Stimulated activated CD4-positive, alpha-beta T cell treated with anti-CD3 and anti-CD28 coated beads, TNF-alpha, amount 100 ng/mL, for 1 hour (primary cell): ENCODE data around the gene CCDC93.
"Not testable (repeated sequence)": the region's sequence is repeated elsewhere in the genome, so short reads cannot be mapped to it uniquely, and the experiment has no call there.

Experiments
- DNase-seq, 3 donors: peaks; one replicate each; pipeline ENCODE4 v3.0.0-alpha.2; 2020; ENCODE audit warnings: low read depth in 3 of 3, low spot score in 1 of 3

Gene CCDC93

DNA sequence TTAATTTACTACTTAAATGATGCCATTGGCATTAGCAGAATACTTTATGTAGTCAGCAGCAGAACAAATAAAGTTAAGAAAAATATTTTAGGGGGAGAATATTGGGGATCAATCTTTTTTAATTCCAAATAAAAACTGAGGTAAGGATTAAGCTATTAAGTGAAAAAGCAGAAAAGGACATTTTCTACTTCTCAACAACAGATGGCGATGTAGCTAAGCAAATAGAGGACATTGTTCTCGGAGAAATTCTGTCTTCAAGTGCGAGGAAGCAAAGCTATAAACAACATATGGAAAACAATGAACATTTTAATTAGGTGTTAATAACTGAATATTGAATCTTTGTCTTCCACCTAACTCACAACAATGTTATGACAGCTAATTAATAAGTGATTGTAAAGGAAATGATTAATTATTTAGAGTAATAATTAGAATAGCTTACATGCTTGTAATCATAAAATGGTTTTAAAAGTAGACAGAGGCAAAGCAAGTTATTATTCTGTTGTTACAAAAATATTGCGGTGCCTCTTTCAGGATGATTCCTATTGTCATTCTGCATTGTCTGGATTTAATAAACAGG is 32.9 kb upstream of the CCDC93 start:
- no peak for DNase-seq

DNA sequence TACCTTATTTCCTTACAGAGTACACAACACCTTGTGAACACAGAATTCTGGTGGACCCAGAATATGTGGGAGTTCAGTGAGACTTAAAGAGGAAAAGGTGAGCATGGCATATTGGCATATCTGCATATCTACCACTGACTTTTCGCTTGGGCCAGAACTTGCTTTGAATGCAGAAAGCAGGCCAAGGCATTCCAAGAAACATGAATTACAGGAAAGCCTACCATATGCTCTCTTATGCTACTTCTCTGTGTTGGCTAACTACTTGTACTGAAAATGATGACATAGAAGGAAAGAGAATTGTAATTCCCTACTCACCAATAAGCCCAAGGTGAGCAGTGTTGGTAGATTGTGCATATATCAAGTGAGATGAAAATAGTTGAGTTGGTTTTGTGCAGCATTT is 31.4 kb upstream of the CCDC93 start:
- DNase-seq = no peak

DNA sequence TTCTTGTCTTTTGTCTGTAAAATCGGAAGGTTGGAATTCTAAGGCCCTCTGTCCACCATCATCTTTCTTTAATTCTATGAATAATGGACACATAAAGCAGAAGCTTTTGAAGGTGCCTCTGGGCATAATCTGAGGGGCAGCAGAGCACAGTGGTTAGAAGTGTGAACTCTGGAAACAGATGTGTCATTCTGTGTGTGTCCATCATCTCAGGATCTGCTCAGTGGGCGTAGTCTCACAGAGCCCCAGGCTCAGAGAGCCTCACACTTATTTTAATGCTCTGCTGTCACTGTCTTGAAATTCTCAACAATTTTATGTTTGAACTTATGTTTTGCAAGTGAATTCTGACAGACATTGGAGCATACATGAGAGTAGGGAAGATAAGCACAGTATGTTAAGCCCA is 31.0 kb upstream of the CCDC93 start:
- no peak for DNase-seq

DNA sequence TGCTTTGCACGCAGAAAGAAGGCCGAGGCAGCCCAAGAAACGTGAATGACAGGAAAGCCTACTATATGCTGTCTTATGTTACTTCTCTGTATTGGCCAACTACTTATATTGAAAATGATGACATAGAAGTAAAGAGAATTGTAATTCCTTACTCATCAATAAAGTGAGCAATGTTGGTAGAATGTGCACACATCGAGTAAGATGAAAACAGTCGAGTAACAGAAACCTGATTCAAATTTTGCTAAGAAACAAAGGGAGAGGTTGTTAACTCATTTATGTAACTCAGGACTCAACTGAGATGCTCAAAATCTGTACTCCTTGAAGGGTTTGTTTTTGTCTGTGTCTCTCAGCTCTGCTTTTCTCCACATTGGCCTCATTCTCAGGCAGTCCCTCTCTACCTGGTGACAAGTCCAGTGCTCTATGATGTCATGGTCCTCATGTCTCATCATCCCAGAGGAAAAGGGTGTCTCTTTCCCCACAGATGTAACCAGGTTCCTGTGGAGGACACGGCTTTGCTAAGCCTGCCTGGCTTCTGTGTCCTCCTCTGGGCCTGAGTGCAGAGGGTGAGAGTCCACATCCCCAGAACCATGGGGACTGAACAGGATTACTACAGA is 30.3 kb upstream of the CCDC93 start:
- no peak for DNase-seq

DNA sequence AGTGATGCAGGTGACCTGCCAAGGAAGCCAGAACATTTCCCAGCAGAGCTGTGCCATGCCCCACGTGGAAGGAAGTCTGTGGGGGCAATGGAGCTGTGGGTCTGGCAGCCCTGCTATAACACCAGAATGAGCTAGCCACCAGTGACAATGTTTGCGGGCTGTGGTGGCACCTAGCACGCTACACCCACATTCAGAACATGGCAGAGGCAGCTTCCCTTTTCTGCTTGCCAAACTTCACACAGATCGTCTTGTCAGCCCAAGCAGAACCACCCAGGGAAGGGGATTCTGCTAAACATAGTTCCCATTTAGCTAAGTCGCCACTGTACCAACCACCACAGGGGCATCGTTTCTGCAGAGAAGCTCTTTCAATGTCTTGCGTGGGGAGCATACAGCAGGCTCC is 27.0 kb upstream of the CCDC93 start:
- no peak for DNase-seq

DNA sequence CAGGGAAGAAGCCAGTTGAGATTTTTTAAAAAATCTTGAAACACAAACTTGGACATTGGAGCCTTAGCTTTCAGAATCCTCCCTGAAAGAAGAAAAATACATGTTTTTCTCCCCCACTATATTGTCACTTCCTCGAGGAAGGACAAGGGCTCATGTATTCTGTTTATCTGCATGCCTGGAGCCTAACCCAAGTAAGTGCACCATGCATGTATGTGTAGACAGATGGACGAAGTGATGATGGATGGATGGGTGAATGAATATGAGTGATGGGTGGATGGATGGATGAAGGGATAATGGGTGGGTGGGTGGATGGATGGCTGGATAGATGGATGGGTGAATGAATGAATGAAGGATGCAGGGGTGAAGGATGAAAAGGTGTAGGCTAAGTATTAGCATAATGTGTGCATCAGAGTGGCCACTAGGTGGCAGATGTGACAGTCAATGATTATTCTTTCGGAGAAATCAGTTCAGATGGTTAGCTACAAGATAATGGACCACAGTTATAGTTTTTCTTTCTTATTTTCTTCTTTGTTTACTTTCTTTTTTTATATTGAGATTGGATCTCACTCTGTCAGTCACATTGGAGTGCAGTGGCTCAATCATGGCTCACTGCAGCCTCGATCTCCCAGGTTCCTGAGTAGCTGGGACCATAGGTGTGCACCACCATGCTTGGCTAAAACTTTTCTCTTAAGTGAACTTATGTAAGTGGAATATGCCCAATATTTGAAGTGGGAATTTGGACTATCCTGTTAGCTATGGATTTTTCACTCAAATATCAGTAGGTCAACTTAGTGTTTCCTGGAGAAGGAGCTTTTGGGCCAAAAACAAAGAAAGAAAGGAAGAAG is 18.5 kb upstream of the CCDC93 start:
- no peak for DNase-seq

DNA sequence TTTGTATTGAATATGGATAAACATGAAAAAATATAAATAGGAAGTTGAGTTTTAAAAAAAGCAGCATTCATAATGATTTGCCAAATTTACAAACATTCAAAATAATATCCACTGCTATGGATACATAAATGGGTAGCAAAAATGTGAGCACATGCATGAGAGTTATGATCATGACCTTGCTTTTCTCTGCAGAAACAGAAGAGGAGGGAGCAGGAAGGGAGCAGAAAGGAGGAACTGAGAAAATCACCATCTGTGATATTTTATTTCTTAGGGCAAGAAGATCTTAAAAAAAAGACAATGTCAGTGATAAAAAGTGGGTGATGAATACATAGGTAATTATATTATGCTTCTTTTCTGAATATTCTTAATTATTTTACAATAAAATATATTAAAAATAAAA is 17.7 kb upstream of the CCDC93 start:
- DNase-seq = no peak

DNA sequence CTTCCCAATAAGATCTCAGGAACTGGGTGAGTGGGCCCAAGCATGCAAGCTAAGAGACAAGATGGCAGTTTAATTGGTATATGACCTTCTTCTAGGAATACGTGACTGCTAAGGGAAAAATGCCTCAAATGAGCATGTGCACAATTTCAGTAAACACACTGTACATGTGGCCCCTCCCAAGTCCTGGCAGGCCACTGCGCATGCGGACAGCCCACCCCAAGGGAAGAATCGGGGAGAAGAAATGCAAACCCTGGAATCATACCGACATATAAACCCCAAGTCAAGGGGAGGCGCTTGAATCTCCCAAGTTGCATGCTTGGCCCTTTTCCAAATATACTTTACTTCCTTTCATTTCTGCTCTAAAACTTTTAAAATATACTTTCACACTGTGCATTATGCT is 15.2 kb upstream of the CCDC93 start:
- no peak for DNase-seq

DNA sequence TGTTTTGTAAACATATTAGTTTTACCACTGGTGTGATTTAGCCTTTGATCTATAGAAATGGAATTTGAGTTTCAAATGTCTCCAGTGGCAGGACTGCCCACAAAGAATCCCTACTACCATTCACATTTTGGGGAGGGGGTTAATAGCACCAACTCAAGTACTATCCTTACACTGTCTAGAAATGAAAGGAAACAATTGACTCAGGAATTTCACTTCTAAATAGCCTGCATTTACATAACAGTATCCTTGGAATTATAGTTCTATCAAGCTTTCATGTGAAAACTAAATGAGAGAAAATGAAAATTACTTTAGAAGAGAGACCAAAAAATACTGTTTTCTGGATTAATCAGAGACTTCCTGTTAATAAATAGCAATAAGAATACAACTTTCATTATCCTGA is 7.5 kb upstream of the CCDC93 start:
- no peak for DNase-seq

DNA sequence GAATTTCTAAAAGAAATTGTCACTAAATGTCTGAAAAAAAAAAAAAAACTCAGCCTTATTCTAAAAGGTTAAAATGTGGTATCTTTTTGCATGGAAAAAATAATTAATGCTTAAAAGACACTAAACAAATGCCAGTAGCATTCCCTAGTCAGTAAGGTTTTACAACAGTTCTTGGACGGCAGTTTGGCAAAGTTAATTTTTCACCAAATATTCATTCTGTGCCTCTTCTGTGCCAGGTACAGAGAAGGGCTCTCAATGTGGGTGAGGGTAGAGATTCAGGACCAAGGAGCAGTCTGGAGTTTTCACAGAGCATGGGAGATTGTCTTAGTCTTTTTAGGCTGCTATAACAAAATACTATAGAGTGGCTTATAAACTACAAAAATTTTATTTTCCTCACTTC is 6.0 kb upstream of the CCDC93 start:
- no peak for DNase-seq

DNA sequence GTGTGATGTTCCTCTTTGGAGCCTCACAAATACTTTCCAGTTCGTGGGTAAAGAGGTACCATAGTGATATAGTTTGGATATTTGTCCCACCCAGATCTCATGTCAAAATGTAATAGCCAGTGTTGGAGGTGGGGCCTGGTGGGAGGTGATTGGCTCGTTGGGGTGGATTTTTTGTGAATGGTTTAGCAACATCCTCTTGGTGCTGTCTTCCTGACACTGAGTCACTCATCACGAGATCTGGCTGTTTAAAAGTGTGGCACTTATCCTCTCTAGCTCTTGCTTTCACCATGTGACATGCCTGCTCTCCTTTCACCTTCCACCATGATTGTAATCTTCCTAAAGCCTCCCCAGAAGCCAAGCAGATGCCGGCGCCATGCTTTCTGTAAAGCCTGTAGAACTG is 3.0 kb upstream of the CCDC93 start:
- DNase-seq = no peak

DNA sequence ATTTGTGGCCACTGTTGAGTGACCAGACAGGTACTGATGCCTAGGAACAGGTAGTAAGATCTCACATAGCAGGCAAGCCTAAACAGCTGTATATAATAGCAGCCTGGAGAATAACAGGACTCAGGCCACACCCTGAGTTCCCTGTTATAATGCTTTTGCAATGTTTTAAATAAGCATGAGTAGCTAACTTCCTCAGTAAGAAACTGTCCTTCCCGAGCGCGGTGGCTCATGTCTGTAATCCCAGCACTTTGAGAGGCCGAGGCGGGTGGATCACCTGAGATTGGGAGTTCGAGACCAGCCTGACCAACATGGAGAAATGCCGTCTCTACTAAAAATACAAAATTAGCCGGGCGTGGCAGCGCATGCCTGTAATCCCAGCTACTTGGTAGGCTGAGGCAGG is 1.9 kb upstream of the CCDC93 start:
- not testable (repeated sequence) for DNase-seq

DNA sequence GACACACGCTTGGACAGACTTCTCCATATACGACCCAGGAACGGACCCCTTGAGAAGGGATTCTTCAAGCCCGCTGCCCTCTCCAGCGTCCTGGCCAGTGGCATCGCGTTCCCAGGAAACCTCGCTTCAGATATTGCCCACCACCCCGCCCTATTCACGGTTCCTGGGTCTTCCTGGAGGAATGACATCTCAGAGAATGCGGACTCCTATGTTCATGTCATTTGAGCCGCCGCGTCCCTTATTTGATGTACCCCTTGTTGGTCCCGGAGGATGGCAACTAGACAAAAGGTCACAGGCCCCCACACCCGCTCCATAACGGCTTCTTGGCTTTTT is 588 bp upstream of the CCDC93 start:
- no peak for DNase-seq

DNA sequence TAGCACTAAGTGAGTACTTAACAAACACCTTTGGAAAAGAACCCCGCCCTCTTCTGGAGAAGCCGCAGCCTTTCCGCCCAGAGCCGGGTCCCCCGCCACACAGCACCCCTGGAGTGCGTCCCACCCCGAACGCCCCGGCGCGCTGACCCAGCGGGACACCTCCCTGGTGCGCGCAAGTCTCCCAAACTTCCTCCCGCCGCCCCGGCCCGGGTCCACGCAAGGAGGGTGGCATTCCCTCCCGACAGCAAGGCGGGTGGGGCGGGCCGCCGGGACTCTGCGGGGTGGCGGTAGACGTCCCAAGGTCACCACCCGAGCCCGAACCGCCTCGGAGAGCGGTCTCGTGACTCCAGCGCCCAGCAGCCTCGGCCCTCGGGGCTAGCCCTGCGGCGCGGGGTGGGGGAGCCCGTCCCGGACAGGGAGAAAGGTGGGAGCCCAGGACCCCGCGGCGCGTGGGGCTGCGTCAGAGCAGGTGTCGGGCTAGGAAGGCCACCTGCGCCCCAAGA is 598 bp downstream of the CCDC93 start:
- DNase-seq = no peak

DNA sequence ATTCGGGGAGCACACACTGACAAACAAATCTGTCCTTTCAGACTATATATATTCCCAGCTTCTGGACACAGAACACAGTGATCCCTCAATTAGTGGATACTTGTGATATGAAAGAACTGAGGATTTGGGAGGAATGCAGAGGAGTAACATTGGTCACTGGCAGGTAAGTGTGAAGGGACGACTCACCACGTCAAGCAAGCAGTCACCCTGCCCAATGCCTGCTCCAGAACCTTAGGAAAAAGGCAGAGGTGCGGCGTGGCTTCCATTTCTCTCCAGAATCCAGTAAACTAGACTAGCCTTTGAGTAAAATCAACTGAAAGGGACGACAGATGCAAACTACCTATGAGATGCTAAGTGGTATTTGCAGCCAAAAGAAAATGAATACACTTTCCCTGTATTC is 1.1 kb downstream of the CCDC93 start:
- DNase-seq = no peak

DNA sequence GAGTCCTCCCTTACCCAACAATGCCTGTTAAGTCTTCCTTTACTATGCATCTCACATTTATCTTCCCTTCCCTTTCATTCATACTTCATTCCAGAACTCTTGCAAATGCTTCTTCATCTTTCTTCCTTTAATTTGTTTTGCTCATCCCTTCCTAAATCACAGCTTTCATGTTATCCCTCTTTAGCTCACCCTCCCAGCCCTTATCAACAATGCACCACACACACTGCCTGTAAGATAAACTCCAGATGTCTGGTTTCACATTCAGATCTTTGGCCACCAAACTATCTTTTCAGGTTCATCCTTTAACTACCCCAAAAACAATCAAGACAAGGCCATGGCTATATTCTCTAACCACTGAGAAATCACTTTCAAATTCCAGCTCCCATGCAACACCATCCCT is 3.4 kb downstream of the CCDC93 start:
- DNase-seq = no peak

DNA sequence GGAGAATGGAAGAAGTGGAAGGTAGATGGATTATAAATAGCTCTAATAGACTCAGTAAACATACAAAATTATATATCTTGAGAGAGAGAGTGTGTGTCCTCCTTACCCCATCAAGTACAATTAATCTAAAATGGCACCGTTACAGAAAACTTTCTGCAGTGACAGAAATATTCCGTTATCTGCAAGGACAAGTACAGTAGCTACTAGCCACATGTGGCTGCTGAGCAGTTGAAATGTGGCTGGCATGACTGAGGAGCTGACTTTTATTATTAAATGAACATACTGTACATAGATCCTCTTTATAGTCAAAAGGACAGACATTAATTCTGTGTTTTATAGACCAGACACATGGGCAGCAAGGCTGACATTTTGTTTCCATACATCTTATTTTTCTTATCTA is 7.0 kb downstream of the CCDC93 start:
- DNase-seq = no peak

DNA sequence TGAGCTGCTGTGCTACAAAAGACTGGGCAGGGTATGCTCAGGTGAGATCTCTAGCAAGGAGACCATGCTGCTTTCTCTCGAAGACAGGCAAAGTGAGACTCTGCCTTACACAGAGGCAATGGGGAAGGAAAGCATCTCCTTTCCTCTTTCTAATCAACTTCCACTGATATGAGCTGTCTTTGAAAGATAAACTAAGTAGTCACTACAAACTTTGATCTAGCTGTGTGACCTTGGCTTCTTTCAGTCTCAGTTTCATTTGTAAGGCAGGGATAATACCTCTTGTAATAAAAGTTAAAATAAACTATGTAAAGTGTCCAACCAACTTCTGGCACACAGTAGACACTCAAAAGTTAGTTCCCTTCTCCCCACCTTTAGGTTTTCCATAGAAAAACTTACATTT is 7.5 kb downstream of the CCDC93 start:
- no peak for DNase-seq

DNA sequence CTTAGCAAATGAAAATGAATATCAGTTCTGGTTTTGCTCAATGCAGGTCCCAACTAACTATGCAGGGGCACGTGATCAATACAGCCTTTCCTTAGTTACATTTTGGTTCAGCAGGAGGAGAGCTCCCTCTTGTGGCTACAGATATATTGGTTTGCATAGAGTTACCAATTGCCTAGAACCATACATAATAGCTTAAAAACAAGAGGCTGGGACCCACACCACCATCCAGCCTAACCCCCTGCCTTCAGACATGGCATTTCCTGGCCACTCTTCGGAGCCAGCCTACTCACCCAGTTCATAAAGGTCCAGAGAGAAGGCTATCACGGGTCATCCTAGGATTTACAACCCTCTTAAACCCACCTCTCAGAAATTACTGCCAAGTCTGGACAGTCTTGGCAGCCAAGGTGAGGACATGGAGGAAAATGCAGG is 10.5 kb downstream of the CCDC93 start:
- DNase-seq = no peak

DNA sequence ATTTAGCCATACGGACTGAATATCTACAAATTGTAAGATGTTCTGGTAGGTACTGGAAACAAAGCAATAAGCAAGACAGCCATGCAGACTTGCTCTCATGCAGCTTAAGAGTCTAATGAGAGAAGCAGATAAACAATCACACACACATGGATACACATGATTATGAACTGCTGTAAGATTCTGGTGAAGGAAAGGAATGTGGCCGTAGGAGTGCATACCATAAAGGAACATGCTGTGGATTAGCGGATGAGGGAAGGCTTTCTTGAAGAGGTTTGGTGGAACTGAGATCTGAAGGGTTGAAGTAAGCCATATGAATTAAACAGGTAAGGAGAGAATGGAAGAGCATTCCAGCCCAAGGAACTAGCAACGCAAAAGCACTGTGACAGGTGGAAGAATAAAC is 13.8 kb downstream of the CCDC93 start:
- no peak for DNase-seq

DNA sequence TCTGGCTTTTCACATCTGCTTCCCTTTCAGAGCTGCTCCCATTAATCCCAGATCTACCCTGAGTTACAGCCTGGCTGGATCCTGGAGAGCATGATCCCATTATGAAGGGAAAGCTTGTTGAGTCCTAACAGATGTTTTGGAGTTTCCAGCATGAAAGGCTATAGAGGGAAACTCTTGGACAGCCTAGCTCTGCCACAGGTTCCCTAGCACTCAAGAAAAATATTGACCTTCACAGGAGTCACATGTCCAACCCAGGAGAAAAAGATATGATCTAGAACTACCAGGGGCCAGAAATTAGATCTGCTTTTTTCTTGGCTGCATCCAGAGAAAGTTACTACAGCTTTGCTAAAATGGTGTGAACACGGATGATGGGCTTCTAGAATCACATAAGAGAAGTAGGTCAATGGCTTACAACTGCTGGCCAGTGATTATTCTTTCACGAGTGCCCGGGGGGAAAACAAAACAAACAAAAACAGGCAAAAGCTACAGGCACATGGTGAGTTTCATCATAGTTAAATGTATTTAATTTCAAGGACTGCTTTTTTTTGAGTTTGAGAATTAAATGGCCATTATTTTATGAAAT is 15.9 kb downstream of the CCDC93 start:
- no peak for DNase-seq

DNA sequence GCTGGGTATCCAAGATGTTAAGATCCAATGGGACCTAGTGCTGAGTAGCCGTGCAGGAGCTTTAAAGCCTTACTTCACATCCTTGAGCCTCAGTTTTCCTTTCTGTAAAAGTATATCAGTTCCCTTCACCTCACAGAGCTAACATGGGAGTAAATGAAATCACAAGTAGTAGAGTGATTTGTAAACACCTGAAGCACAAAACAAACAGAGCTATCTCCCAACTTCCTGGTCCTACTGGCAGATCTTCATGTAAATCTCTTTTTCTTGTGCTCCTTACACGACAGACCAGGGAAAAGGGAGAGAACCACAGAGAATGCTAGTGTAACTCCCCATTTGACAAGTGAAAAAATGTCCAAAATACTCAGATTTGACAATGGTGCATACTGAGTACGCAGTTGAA is 17.3 kb downstream of the CCDC93 start:
- DNase-seq = no peak
